Brain microvascular endothelial cell (primary cell): ENCODE data around the gene PGLYRP3.

Experiments
- DNase-seq: peaks from one replicate; pipeline ENCODE4 v3.0.0-alpha.2; 2020
- H3K27ac ChIP-seq: fragments of 250-450 bp; sonication (Bioruptor Pico); 2 replicates; pipeline ENCODE4 v1.5.1; 2020; ENCODE audit warnings: mild to moderate bottlenecking, moderate library complexity
- H3K27me3 ChIP-seq: fragments of 250-450 bp; sonication (Bioruptor Pico); replicated peaks from 2 replicates; pipeline ENCODE4 v1.5.1; 2020; ENCODE audit warnings: mild to moderate bottlenecking
- H3K36me3 ChIP-seq: fragments of 250-450 bp; sonication (Bioruptor Pico); replicated peaks from 2 replicates; pipeline ENCODE4 v1.5.1; 2020; ENCODE audit warnings: mild to moderate bottlenecking
- H3K4me3 ChIP-seq: 2 replicates; pipeline ENCODE4 v1.5.1; 2011; ENCODE audit warnings: low read depth, mild to moderate bottlenecking, control low read depth, low read length, moderate library complexity
- CTCF ChIP-seq: IDR thresholded peaks from 2 replicates; pipeline ENCODE4 v1.5.1; 2011; ENCODE audit warnings: low read depth, mild to moderate bottlenecking, moderate library complexity, low read length, control low read depth, inconsistent platforms; ENCODE audit errors: missing control alignments
- in situ Hi-C: cut with HindIII; loops from 2 replicates; pipeline ENCODE4 v1.10.0; 2017; ENCODE audit warnings: low sequenced_read_pairs, low pct_ligation_motif_present

Gene PGLYRP3

GRCh38 chr1:153312570-153313186 is at the start of gene PGLYRP3:
Gene PGLYRP3 (minus strand): TSS chr1:153312952. CDS start chr1:153310665, 2,287 bp downstream.
- no peaks in the 10 kb centered on the region for H3K27me3 ChIP-seq
- H3K27ac ChIP-seq, result no peak within 1 kb of the TSS
- H3K36me3 ChIP-seq, result no peaks in the 10 kb centered on the region
- no peak within 1 kb of the TSS for H3K4me3 ChIP-seq
- in situ Hi-C loops, result no loop called here
- DNase-seq, result no peak
- no peak for TF ChIP-seq CTCF

GRCh38 chr1:153362187-153362775 is 49.5 kb upstream of the PGLYRP3 start:
- no peak for TF ChIP-seq CTCF
- Histone ChIP-seq H3K27ac (no peak overlapping the region), H3K4me3 (no peak overlapping the region), H3K27me3 (peaks cover under 1% of the 10 kb centered on the region), H3K36me3 (no peaks in the 10 kb centered on the region)
- in situ Hi-C loops, result loop anchor here (25.0 kb wide), 1 partner anchor 125 kb away; no protein-coding TSS in a partner anchor
- DNase-seq, result no peak

- H3K27me3 ChIP-seq, result peaks cover 3% of the 10 kb centered on the region
- no peak overlapping the region for H3K4me3 ChIP-seq
- no peak for DNase-seq
- no peaks in the 10 kb centered on the region for H3K36me3 ChIP-seq
- in situ Hi-C loops, result loop anchor here (25.0 kb wide), 1 partner anchor 126 kb away; no protein-coding TSS in a partner anchor
- no peak for TF ChIP-seq CTCF
- no peak overlapping the region for H3K27ac ChIP-seq
These were observed 48.8 kb upstream of the PGLYRP3 start for GRCh38 chr1:153361480-153362109.

- DNase-seq, result no peak
- Histone ChIP-seq H3K4me3 (no peak overlapping the region), H3K27me3 (peaks cover 3% of the 10 kb centered on the region), H3K27ac (no peak overlapping the region), H3K36me3 (no peaks in the 10 kb centered on the region)
- in situ Hi-C loops, result loop anchor here (25.0 kb wide), 1 partner anchor 126 kb away; no protein-coding TSS in a partner anchor
- TF ChIP-seq CTCF, result no peak
These were observed 48.1 kb upstream of the PGLYRP3 start for GRCh38 chr1:153360592-153361479.

- H3K36me3 ChIP-seq, result no peaks in the 10 kb centered on the region
- peaks cover 3% of the 10 kb centered on the region for H3K27me3 ChIP-seq
- in situ Hi-C loops, result loop anchor here (25.0 kb wide), 1 partner anchor 127 kb away; no protein-coding TSS in a partner anchor
- H3K4me3 ChIP-seq, result no peak overlapping the region
- no peak overlapping the region for H3K27ac ChIP-seq
- no peak for DNase-seq
- TF ChIP-seq CTCF, result no peak
These were observed 47.4 kb upstream of the PGLYRP3 start for GRCh38 chr1:153360190-153360589.
